D721Med (cell line): ENCODE measurements around the gene IZUMO1R.
"Not testable (repeated sequence)": the region's sequence is repeated elsewhere in the genome, so short reads cannot be mapped to it uniquely, and the experiment has no call there.

ENCODE experiments used
- DNase-seq: peaks from one replicate; pipeline ENCODE4 v3.0.0; 2011; ENCODE audit warnings: low spot score; ENCODE audit not compliant: insufficient read length
- FAIRE-seq: peaks from 2 replicates; lab custom pipeline; 2011; peaks lifted over from hg19 to GRCh38; lab: Jason Lieb, UNC
- TF ChIP-seq, protein P1 (sequence below): IDR thresholded peaks from 2 replicates; pipeline ENCODE4 v1.5.1; 2012; ENCODE audit warnings: mild to moderate bottlenecking, control low read depth; ENCODE audit not compliant: insufficient read depth; ENCODE audit errors: missing control alignments

Gene IZUMO1R

GRCh38 chr11:94338651-94339050 lies 34.3 kb downstream of the IZUMO1R start:
- TF ChIP-seq, protein P1, sequence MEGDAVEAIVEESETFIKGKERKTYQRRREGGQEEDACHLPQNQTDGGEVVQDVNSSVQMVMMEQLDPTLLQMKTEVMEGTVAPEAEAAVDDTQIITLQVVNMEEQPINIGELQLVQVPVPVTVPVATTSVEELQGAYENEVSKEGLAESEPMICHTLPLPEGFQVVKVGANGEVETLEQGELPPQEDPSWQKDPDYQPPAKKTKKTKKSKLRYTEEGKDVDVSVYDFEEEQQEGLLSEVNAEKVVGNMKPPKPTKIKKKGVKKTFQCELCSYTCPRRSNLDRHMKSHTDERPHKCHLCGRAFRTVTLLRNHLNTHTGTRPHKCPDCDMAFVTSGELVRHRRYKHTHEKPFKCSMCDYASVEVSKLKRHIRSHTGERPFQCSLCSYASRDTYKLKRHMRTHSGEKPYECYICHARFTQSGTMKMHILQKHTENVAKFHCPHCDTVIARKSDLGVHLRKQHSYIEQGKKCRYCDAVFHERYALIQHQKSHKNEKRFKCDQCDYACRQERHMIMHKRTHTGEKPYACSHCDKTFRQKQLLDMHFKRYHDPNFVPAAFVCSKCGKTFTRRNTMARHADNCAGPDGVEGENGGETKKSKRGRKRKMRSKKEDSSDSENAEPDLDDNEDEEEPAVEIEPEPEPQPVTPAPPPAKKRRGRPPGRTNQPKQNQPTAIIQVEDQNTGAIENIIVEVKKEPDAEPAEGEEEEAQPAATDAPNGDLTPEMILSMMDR = no peak
- no peak for DNase-seq
- FAIRE-seq = no peak

GRCh38 chr11:94342250-94342649 lies 37.9 kb downstream of the IZUMO1R start:
- FAIRE-seq = no peak
- TF ChIP-seq, protein P1 = no peak
- DNase-seq = no peak

GRCh38 chr11:94343495-94343894 lies 39.1 kb downstream of the IZUMO1R start:
- TF ChIP-seq, protein P1 = no peak
- DNase-seq (no peak), FAIRE-seq (no peak)

GRCh38 chr11:94346311-94346710 lies 41.9 kb downstream of the IZUMO1R start:
- not testable (repeated sequence) for DNase-seq, FAIRE-seq

GRCh38 chr11:94350850-94351563 lies 46.6 kb downstream of the IZUMO1R start:
- not testable (repeated sequence) for FAIRE-seq

More at GRCh38 chr11:94350850-94351563, 46.6 kb downstream of the IZUMO1R start:
- DNase-seq = not testable (repeated sequence)
